HG03066 (cell line): Measurements from ENCODE around the gene OR8K3.

Source experiments
- ATAC-seq: cut with Tn5 transposase; IDR thresholded peaks from one replicate; pipeline ENCODE4 v1.9.1; 2021; ENCODE audit warnings: low read depth; ENCODE audit not compliant: unreplicated experiment

Gene OR8K3

DNA sequence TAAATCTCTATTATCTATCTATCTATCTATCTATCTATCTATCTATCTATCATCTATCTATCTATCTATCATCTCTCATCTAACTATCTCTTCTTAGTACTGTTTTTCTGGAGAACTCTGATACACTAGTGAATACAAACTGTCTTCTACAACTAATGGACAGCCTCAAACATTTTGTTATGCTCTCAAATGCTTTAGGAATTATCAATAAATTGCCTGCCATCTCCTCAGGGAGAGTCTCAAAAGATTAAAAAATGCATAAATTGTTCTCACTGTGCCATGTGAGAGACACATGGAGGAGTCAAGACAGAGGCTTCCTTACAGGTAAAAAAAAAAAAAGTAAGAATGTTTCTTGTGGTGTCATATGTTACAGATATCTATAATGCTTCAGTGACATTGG, at the start of gene OR8K3:
Gene OR8K3, plus strand, starts transcription at position 301 of the 400 bp plus-strand sequence. CDS start 3,163 bp downstream, outside the sequence.
- ATAC-seq = no peak

DNA sequence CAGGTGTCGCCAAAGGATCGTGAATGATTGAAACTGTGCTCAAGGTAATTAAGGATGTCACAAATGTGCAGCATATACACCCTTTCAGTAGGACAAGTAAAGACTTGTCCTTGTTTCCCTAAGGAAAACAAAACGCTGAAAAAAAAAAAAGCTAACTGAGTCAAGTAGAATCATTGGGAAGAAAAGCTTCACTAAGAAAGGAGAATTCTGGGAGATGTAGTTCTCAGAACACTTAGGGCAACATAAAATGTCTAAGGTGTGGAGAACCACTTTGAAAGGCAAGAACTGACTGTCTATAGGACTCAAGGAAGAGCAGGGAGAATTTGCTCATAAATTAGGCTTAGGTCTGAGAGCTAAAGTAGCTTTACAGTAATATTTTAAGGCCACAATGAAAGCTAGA, 43.9 kb upstream of the OR8K3 start:
- ATAC-seq = no peak

- ATAC-seq = no peak
These were observed 41.1 kb upstream of the OR8K3 start, which contains the start of gene OR5T1 for GRCh38 chr11:56273854-56274253. Gene OR5T1 (plus strand): TSS chr11:56274154. CDS start chr11:56275639, 1,485 bp downstream.

DNA sequence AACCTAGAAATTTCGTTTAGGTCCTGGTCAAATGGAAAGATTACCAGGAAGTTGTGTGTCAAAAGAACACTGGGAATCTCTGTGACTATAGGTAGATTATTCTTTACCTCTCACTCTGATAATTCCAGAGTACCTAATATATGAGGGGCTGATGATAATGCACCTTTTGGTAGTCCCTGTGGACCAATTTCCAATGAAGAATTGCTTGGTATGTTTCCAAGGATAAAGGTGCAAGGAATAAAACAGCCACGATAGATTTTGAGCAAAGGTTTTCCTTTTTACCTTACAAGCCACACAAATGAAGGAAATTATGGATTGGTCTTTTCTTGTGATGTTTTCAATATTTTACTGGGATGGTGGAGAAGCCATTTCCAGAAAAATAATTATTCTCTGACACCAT, 22.8 kb upstream of the OR8K3 start, which contains the start of gene OR8H1:
Gene OR8H1, minus strand, starts transcription at position 101 of the 400 bp plus-strand sequence. CDS start 1,192 bp downstream, outside the sequence.
- no peak for ATAC-seq

GRCh38 chr11:56296898-56297297, 18.0 kb upstream of the OR8K3 start:
- ATAC-seq = no peak

DNA sequence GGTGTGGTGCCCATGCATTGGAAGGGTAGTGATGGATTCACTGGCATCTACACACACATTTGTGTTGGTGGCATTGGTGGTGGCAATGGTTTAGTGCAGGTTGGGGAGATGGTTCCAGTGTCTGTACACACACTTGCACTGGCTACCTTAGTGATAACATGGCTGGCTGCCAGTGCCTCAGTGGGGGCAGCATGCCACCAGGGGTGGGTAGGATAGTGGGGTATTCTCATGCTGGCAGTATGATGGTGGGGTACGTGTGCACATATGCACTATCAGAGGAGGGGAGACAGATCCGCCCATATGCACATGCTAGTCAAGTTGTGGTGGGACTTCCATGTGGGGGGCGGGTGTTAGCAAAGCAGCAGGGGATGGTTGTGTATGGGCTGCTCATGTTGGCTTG, 7.1 kb upstream of the OR8K3 start:
- ATAC-seq = no peak

- no peak for ATAC-seq
These were observed 17.0 kb downstream of the OR8K3 start for GRCh38 chr11:56331861-56332491.

DNA sequence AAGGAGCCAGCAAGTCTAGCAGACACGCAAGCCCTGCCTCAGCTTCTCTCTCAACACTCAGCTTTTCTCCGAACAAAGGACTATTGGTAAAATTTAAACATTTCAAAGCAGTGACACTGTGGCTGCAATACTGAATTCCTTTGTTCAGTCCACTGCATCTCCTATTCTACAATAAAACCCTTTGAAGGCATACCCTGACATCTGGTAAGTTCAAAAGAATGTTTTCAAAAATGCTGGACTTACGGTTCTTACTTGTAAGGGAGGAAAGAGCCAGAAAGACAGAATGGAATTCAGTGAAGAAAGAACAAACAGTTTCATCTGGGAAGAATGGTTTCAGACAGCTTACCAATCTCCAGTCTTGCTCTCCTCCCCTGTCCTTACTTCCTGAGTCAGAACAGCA, 18.2 kb downstream of the OR8K3 start:
- no peak for ATAC-seq

GRCh38 chr11:56340289-56340688, 25.3 kb downstream of the OR8K3 start:
- ATAC-seq = no peak

DNA sequence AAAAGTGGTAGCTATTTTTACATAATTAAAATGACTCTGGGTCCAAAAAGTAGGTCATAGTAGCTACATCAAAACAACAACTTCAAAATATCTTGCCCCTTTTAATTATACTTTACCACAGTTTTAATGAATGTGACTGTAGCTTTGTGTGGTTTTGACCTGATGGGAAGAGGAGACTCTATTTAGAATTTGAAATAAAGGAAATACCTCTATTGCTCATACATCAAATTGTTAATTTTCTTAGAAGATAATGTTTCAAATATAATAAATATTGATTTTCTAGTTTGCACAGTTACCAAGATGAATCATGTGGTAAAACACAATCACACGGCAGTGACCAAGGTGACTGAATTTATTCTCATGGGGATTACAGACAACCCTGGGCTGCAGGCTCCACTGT, 30.8 kb downstream of the OR8K3 start, which contains the start of gene OR8K1:
Gene OR8K1, plus strand, starts transcription at position 301 of the 400 bp plus-strand sequence. Its CDS starts 0 bp downstream, at position 301.
- no peak for ATAC-seq

GRCh38 chr11:56353991-56354390, 39.0 kb downstream of the OR8K3 start, which contains the start of gene OR8J1:
Gene OR8J1 (plus strand): TSS chr11:56354291. CDS start chr11:56360247, 5,956 bp downstream.
- ATAC-seq = no peak
